A204.1 (cell line): ENCODE data around the gene ASMTL.

Experiments
- FAIRE-seq: peaks from 2 replicates; lab custom pipeline; 2012; peaks lifted over from hg19 to GRCh38; lab: Jason Lieb, UNC

ASMTL gene

GRCh38 chrX:1403228-1403627, 49.5 kb downstream of the ASMTL start:
- no peak for FAIRE-seq

GRCh38 chrX:1401611-1402430, 50.9 kb downstream of the ASMTL start:
- FAIRE-seq: no peak

- FAIRE-seq: no peak
Observed at GRCh38 chrX:1400742-1401471, 51.8 kb downstream of the ASMTL start.

DNA sequence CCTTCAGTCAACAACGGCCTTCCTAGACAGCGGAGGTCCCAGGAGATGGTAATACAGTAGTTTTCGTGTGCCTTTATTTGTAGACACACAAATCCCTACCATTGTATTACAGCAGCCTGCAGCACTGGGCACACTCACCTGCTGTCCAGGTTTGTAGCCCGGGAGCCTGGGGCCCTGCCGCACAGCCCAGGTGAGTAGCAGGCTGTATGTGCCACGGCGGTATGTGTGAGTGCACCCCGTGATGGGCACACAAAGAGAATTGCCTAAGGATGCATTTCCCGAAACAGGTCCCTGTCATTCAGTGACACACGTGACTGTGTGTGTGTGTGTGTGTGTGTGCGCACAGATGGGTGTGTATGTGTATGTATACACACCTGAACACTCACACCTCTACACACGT, 52.7 kb downstream of the ASMTL start:
- FAIRE-seq: no peak

- FAIRE-seq: no peak
Observed at GRCh38 chrX:1398431-1399340, 54.0 kb downstream of the ASMTL start.

DNA sequence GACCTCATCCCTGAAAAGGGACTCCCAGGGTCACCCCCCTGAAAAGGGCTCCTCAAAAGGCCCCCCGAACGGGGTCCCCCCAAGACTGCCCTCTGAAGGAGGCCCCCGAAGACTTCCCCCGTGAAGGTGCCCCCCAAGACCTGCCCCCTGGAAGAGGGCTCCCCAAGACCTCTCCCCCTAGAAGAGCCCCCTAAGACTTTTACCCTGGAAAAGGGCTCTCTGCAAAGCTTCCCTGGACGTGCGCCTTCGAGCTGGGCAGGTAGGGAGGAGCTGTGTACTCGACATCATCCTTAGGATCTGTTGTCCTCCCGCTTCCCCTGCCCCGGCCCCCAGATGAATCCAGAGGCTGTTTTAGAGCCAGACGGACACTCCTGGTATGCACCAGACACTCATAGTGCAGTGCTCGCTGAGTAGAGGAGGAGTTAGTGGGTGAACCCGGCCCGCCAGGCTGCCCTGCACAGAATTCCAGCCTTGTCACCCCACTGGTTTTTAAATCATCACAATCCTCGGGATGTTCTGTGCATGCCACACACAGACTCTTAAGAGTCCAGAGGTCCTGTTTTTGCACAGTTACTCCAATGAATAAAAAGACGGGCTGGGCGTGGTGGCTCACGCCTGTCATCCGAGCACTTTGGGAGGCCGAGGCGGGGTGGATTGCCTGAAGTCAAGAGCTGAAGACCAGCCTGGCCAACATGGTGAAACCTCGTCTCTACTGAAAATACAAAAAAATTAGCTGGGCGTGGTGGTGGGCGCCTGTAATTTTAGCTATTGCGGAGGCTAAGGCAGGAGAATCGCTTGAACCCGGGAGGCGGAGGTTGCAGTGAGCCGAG, 55.1 kb downstream of the ASMTL start:
- FAIRE-seq: no peak

DNA sequence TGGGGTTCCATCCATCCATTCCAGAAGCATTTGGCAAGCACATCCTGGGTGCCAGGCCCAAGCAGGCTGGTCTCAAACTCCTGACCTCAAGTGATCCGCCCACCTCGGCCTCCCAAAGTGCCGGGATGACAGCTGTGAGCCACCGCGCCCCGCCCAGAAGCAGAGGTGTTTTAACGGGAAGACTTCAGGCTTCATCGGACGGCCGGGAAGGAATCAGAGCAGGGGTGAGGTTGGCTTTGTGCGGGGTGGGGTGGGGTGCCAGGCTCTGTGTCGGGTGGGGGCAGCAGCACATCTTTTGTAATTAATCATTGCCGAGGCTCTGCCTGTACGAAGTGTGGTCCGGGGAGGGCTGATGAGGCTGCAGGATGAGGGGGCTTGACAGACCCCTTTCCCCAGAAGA, 55.7 kb downstream of the ASMTL start:
- no peak for FAIRE-seq

- no peak for FAIRE-seq
Observed at GRCh38 chrX:1395646-1396216, 57.0 kb downstream of the ASMTL start.

DNA sequence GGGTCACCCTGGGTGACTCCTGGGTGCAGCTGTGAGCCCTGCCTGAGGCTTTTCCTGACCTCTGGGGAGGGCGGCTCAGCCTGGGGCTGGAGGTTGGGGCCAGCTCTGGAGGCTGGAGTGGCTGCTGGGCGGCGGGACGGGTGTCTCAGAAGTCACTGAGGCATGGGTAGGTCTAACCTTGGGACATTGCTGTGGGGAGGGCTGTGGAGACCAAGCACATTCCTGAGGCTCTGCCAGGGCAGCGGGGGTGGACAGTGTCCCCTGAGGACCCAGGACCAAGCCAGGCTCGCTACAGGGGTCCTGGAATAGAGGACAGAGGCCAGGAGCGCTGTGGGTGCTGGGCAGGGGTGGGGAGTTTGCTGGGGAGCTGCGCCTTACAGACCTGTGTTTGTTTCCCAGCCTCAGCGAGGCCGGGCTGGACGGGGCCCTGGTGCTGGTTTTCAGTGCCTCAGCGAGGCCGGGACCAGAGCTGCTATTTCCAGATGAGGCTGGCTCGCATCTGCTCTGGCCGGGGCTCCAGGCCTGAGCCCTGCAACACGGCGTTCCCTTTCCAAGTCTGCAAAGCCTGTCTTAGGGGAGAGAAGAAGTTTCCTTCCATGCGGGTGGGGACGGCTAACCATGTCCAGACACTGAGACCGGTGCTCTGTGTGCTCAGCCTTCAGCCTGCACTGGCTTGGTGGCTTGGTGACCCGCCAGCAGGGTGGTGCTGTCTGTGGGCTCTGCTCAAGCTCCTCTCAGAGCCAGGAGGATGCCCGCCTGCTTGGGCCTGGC, 57.8 kb downstream of the ASMTL start:
- FAIRE-seq: no peak

GRCh38 chrX:1393871-1394615, 58.7 kb downstream of the ASMTL start:
- no peak for FAIRE-seq

DNA sequence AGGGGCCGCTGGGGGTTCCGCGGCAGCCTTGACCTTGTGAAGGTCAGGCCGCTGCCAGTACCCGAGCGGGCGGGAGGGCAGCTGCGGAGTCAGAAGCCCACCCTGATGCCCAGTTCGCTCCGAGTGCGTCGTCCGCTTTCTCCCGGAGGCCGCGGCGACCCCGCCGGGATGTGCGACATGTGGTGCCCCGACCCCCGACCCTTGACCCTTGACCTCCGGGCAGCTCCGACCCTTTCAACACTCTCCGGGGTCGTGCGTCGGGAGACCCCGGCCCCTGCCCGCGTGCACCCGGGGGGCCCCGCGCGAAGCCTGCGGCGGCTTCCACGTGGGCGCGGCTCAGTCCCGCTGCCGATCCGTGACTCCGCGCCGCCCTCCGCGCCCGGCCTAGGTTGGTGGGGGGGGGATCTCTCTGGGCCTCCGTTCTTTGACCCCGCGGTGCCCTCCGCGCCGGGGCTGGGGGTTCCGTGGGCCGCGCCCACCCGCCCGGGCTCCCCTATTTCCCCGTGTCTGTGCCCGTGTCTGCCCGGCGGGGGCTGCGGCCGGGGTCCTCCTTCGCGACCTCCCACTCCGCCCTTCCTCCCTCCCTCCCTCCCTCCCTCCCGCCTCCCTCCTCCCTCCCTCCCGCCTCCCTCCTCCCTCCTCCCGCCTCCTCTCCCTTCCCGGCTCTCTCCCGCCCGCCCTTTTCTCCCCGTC, 60.2 kb downstream of the ASMTL start:
- no peak for FAIRE-seq

DNA sequence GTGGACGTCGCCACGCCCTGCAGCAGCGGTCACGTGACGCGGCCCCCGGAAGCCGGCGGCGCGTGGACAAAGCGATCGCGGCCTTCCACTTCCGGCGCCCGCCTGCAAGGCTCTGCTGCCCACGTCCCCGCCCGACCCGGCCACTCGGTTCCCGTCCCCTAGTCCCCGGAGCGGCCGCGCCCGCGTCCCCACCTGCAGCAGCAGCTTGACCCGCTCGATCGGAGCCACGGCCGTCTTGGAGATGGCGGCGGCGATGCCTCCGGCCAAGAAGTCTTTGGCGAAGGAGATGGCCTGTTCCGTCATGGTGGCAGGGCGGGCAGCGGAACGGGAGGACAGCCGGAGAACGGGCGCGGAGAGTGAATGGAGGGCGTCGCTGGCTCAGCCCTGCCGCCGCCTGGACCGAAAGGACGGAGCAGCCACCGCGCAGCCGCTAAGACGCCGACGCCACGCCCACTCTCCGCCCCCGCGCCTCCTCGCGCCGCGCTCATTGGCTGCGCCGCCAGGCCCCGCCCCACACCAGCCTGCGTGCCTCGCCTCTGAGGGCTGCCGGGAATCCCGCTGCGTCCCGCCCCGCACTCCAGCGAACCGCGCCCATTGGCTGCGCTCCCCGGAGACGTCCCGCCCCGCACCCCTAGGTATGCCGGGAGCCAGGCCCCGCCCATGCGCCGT, 60.9 kb downstream of the ASMTL start, which contains the start of gene SLC25A6:
SLC25A6 (minus strand) TSS at position 407 of the 669 bp plus-strand sequence; CDS start at position 303, 104 bp downstream.
- FAIRE-seq: no peak

DNA sequence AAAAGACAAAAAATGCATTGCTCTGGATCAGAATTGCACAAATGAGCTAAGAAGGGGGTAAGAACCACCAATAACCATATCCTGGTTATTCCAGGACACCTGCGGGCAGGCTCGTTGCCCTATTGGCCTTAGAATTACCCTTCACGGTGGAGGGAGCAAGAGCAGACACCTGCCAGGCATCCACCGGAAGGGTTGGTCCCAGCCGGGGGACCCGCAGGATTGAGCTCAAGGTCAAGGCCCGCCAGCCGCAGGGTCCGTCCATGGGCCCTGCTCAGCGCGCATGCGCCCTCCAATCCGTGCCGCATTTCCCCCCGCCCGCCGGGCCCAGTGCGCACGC, 61.4 kb downstream of the ASMTL start:
- no peak for FAIRE-seq

DNA sequence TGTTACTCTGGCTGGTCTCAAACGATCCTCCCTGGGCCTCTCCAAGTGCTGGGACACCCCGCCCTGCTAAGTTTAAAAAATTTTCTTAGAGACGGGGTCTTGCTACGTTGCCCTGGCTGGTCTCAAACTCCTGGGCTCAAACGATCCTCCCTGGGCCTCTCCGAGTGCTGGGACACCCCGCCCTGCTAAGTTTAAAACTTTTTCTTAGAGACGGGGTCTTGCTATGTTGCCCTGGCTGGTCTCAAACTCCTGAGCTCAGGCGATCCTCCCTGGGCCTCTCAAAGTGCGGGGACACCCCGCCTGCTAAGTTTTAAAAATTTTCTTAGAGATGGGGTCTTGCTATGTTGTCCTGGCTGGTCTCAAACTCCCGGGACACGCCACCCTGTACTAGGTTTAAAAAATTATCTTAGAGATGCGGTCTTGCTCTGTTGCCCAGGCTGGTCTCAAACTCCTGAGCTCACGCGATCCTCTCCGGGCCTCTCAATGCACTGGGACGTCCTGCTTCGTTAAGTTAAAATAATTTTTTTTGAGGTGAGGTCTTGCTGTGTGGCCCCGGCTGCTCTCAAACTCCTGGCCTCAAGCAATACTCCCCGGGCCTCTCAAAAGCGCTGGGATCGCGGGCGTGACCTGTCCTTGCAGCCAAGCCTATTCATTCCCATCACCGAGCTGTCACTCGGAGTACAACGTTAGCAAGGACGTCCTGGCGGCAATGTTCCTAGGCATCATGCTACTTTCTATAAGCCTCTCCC, 61.9 kb downstream of the ASMTL start:
- no peak for FAIRE-seq

- no peak for FAIRE-seq
Observed at GRCh38 chrX:1389993-1390285, 62.8 kb downstream of the ASMTL start.

GRCh38 chrX:1389181-1389992, 63.3 kb downstream of the ASMTL start:
- no peak for FAIRE-seq

- FAIRE-seq: no peak
Observed at GRCh38 chrX:1388651-1389050, 64.1 kb downstream of the ASMTL start.
